Sigmoid colon (tissue), 4 donors: ENCODE results near the gene CRELD2.

Experiments
- CTCF ChIP-seq, 4 experiments: fragments of 450-650 bp in 3 of 4; fragments of 200-600 bp in 1 of 4; IDR thresholded peaks; one replicate each; pipeline ENCODE4 v1.5.1; 2016 to 2019; ENCODE audit warnings: antibody characterized with exemption in 4 of 4, mild to moderate bottlenecking in 3 of 4, moderate library complexity in 2 of 4
- EP300 ChIP-seq, 4 donors: sonication (generic); formaldehyde crosslinking; IDR thresholded peaks; one replicate each; pipeline ENCODE4 v1.6.1; 2017; ENCODE audit warnings: antibody characterized with exemption in 4 of 4
- POLR2A ChIP-seq, 2 donors: fragments of 450-650 bp; IDR thresholded peaks; one replicate each; pipeline ENCODE4 v1.6.1; 2016; ENCODE audit warnings: antibody characterized with exemption in 2 of 2, mild to moderate bottlenecking in 2 of 2, moderate library complexity in 2 of 2
- POLR2AphosphoS5 ChIP-seq, 4 donors: sonication (generic); formaldehyde crosslinking; IDR thresholded peaks; one replicate each; pipeline ENCODE4 v1.6.1; 2017; ENCODE audit warnings: antibody characterized with exemption in 4 of 4

- TF ChIP-seq POLR2AphosphoS5 (IDR thresholded peaks at IDR 0.05) (no peak), CTCF (IDR thresholded peaks at IDR 0.05) (no peak), POLR2A (IDR thresholded peaks at IDR 0.05) (no peak), EP300 (IDR thresholded peaks at IDR 0.05) (no peak)
Observed at GRCh38 chr22:49884075-49884474, 34.4 kb upstream of the CRELD2 start.
